Activated T-helper 17 cell treated with anti-CD3 and anti-CD28 coated beads, Interleukin-2, amount 50 U/mL, for 72 hours (primary cell): ENCODE measurements around the gene GALNTL6. TPM values are rescaled to one million over a fixed set of nuclear protein-coding genes. Genes with fewer than 3 reads are reported as not detected.
A peak's percentile ranks its signal among the peaks of the same experiment; 100 is the strongest.
"Not testable (repeated sequence)": the region's sequence is repeated elsewhere in the genome, so short reads cannot be mapped to it uniquely, and the experiment has no call there.

Experiments used
- ATAC-seq: fragments of 150-1000 bp; cut with Tn5 transposase; replicated peaks from 2 replicates; pipeline ENCODE4 v1.10.0; 2021; ENCODE audit warnings: mild to moderate bottlenecking, moderate library complexity
- H3K27ac Mint-ChIP-seq: one replicate; pipeline ENCODE4 v1.8.0; 2022; ENCODE audit warnings: mixed read lengths
- H3K27me3 Mint-ChIP-seq: one replicate; pipeline ENCODE4 v1.8.0; 2022; ENCODE audit warnings: mixed read lengths
- H3K36me3 Mint-ChIP-seq: one replicate; pipeline ENCODE4 v1.8.0; 2022; ENCODE audit warnings: low read depth, mild to moderate bottlenecking, mixed read lengths
- H3K4me1 Mint-ChIP-seq: one replicate; pipeline ENCODE4 v1.8.0; 2022; ENCODE audit warnings: mixed read lengths
- H3K4me3 Mint-ChIP-seq: one replicate; pipeline ENCODE4 v1.8.0; 2022; ENCODE audit warnings: mild to moderate bottlenecking, mixed read lengths
- H3K9me3 Mint-ChIP-seq: one replicate; pipeline ENCODE4 v1.8.0; 2022; ENCODE audit warnings: mixed read lengths
- total RNA-seq, 2 donors: library from RNA; stranded (reverse); gene quantifications; one replicate each; pipeline ENCODE4 v1.2.3, GENCODE V29; 2022

Gene GALNTL6
- total RNA-seq, 2 donors from 2014 or later, result not detected

GRCh38 chr4:173001571-173001970 lies 1188.4 kb downstream of the GALNTL6 start:
- ATAC-seq, result no peak
- Mint-ChIP-seq H3K27me3 (peaks cover 14% of the 10 kb centered on the region), H3K4me1 (no peaks in the 10 kb centered on the region), H3K36me3 (no peaks in the 10 kb centered on the region), H3K27ac (no peak overlapping the region), H3K9me3 (no peaks in the 10 kb centered on the region), H3K4me3 (no peak overlapping the region)

- Mint-ChIP-seq H3K36me3 (no peaks in the 10 kb centered on the region), H3K9me3 (no peaks in the 10 kb centered on the region), H3K4me1 (no peaks in the 10 kb centered on the region), H3K27ac (no peak overlapping the region), H3K27me3 (peaks cover 11% of the 10 kb centered on the region), H3K4me3 (no peak overlapping the region)
- ATAC-seq, result no peak
Observed at GRCh38 chr4:173002830-173003561, 1189.8 kb downstream of the GALNTL6 start.

DNA sequence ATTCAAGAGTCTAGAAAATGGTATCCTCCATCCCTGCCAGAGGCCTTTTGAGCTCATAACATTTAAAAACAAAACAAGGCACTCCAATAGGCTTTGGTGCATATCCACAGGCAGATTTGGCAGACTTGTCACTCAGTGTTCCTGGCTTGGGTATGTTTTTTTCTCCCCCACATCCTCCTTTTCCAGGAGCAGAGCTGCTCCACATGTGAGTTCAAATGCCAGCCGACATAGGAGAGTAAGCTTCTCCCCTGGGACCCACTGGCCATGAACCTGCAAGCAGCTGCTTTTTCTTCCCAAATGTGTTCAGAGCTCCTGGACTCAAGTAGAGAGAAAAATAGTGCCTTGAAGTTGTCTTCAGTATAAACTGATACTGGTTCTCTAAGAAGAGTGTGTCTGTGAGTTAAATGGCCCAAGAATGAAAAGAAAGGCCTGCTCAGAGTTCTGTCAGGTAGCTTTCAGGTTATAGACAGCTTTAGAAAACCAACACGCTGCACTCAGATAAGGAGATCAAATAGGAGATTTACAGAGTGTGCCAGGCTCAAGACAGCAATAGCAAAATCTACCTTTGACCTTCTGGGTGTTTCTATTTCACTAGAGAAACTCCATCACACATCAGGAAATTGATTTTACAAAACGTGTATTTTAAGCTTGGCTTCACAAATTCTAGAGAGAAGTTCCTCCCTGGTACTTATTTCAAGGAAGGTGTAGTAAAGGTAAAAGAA lies 1192.9 kb downstream of the GALNTL6 start:
- no peak overlapping the region for H3K4me3 Mint-ChIP-seq
- peaks cover 3% of the 10 kb centered on the region for H3K27me3 Mint-ChIP-seq
- H3K27ac Mint-ChIP-seq, result no peak overlapping the region
- H3K36me3 Mint-ChIP-seq, result no peaks in the 10 kb centered on the region
- no peaks in the 10 kb centered on the region for H3K9me3 Mint-ChIP-seq
- no peak for ATAC-seq
- H3K4me1 Mint-ChIP-seq, result no peaks in the 10 kb centered on the region

DNA sequence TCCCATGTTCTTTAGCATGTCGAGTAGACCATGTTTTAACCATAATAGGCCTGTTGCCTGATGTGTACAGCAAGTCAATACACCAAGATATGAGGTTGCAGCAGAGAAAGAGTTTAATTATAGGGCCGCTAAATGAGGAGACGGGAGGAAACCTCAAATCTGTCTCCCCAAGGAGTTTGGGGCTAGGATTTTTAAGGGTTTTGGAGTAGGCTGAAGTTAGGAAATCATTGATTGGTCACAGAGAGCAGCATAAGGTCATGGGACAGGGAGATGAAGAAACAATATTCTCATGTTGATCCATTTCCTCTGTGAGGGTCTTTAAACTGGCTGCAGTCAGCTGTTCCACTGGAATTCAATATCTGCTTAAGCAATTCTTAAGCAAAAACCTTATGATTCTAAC lies 1195.2 kb downstream of the GALNTL6 start:
- Mint-ChIP-seq H3K27ac (no peak overlapping the region), H3K36me3 (no peaks in the 10 kb centered on the region), H3K4me1 (no peaks in the 10 kb centered on the region)

GRCh38 chr4:173009129-173009823 lies 1196.1 kb downstream of the GALNTL6 start:
- no peaks in the 10 kb centered on the region for H3K9me3 Mint-ChIP-seq
- no peak for ATAC-seq
- H3K4me3 Mint-ChIP-seq, result no peak overlapping the region
- no peaks in the 10 kb centered on the region for H3K36me3 Mint-ChIP-seq
- no peaks in the 10 kb centered on the region for H3K4me1 Mint-ChIP-seq
- no peak overlapping the region for H3K27ac Mint-ChIP-seq
- H3K27me3 Mint-ChIP-seq, result peaks cover 3% of the 10 kb centered on the region

More for the DNA sequence above, 1195.2 kb downstream of the GALNTL6 start:
- H3K9me3 Mint-ChIP-seq, result no peaks in the 10 kb centered on the region
- ATAC-seq, result no peak
- peaks cover 3% of the 10 kb centered on the region for H3K27me3 Mint-ChIP-seq
- no peak overlapping the region for H3K4me3 Mint-ChIP-seq

DNA sequence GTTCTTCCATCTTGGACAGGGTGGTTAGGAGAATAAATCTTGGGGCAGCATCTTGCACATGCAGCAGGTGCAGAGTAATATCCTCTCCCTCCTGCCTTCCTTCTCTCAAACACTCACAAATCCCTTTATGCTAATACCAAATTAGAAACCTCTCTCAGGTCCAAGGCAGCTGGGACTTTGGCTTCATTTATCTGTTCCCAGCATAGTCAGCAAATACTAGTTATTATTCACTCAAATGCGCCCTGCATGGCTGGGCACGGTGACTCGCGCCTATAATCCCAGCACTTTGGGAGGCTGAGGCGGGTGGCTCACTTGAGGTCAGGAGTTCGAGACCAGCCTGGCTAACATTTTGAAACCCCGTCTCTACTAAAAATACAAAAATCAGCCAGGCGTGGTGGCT lies 1199.4 kb downstream of the GALNTL6 start:
- no peaks in the 10 kb centered on the region for H3K4me1 Mint-ChIP-seq
- no peak for ATAC-seq
- H3K36me3 Mint-ChIP-seq, result no peaks in the 10 kb centered on the region
- H3K4me3 Mint-ChIP-seq, result no peak overlapping the region
- H3K27me3 Mint-ChIP-seq, result peaks cover 3% of the 10 kb centered on the region
- no peak overlapping the region for H3K27ac Mint-ChIP-seq
- H3K9me3 Mint-ChIP-seq, result no peaks in the 10 kb centered on the region

DNA sequence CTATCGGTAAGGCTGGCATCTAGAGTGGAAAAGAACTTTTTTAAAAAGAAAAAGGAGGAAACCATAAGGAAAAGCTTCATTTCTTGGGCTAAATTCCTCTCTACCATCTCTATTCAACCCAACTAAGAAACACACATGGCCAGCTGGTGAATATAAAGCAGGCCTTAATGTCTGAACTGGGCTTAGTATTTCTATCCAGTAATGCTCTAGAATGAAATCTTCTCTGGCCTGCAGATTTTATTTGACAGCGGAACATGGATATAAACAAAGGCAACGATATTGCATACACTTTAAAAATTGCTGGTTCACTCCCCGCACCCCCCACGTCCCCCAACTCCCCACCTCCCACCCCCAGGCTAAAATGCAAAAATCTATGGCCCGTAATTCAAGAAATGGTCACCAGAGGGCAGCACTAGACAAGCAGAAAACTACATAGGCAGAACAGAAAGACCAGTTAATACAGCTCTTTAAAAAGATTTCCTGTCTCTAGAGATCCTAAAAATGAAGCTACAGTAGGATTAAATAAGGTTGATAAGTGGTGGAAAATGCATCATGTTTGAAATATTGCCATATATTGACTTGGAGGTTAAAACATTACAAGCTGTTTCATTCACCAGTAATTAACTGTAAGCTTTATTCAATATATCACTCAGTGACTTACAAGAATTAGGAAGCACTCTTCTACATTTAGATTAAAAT lies 1200.2 kb downstream of the GALNTL6 start:
- no peaks in the 10 kb centered on the region for H3K9me3 Mint-ChIP-seq
- H3K36me3 Mint-ChIP-seq, result no peaks in the 10 kb centered on the region
- no peaks in the 10 kb centered on the region for H3K4me1 Mint-ChIP-seq
- H3K27ac Mint-ChIP-seq, result no peak overlapping the region
- no peak overlapping the region for H3K4me3 Mint-ChIP-seq
- no peak for ATAC-seq
- peaks cover 2% of the 10 kb centered on the region for H3K27me3 Mint-ChIP-seq

- no peaks in the 10 kb centered on the region for H3K4me1 Mint-ChIP-seq
- no peak overlapping the region for H3K4me3 Mint-ChIP-seq
- peak; percentile 53 for ATAC-seq
- no peaks in the 10 kb centered on the region for H3K36me3 Mint-ChIP-seq
- no peaks in the 10 kb centered on the region for H3K9me3 Mint-ChIP-seq
- H3K27ac Mint-ChIP-seq, result no peak overlapping the region
- peaks cover 5% of the 10 kb centered on the region for H3K27me3 Mint-ChIP-seq
Observed at GRCh38 chr4:173014113-173014558, 1200.9 kb downstream of the GALNTL6 start.

DNA sequence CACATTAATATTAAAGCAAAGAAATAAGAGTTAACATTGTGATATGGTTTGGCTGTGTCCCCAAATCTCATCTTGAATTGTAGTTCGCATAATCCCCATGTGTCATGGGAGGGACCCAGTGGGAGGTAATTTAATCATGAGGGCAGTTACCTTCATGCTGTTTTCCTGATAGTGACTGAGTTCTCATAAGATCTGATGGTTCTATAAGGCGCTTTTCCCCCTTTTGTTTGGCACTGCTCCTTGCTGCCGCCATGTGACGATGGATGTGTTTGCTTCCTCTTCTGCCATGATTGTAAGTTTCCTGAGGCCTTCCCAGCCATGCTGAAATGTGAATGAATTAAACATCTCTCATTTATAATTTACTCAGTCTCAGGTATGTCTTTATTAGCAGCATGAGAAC lies 1201.6 kb downstream of the GALNTL6 start:
- H3K9me3 Mint-ChIP-seq, result no peaks in the 10 kb centered on the region
- no peak overlapping the region for H3K27ac Mint-ChIP-seq
- peaks cover 5% of the 10 kb centered on the region for H3K27me3 Mint-ChIP-seq
- no peak for ATAC-seq
- H3K36me3 Mint-ChIP-seq, result no peaks in the 10 kb centered on the region
- no peaks in the 10 kb centered on the region for H3K4me1 Mint-ChIP-seq
- no peak overlapping the region for H3K4me3 Mint-ChIP-seq

- no peak for ATAC-seq
- no peaks in the 10 kb centered on the region for H3K9me3 Mint-ChIP-seq
- H3K36me3 Mint-ChIP-seq, result no peaks in the 10 kb centered on the region
- H3K27ac Mint-ChIP-seq, result no peak overlapping the region
- H3K27me3 Mint-ChIP-seq, result peaks cover 5% of the 10 kb centered on the region
- no peaks in the 10 kb centered on the region for H3K4me1 Mint-ChIP-seq
- H3K4me3 Mint-ChIP-seq, result no peak overlapping the region
Observed at GRCh38 chr4:173017802-173018201, 1204.6 kb downstream of the GALNTL6 start.

DNA sequence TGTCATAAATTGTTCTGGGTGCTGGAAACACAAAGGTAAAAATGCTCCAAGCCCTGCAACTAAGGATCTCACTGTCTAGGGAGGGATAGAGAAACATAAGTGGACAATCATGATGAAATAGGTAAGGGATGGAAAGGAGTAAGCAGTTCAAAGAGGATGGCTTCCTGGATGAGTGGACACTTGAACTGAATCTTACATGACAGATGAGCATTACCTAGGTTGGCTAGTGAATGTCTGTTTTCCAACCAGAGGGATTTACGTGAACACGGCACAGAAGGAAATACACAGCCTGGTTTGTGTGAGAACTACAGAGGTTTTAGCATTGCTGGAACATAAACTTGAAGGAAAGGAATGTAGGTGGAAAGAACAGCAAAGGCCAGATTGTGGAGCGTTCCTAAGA lies 1205.2 kb downstream of the GALNTL6 start:
- Mint-ChIP-seq H3K36me3 (no peaks in the 10 kb centered on the region), H3K27me3 (peaks cover 5% of the 10 kb centered on the region), H3K27ac (no peak overlapping the region), H3K4me3 (no peak overlapping the region), H3K9me3 (no peaks in the 10 kb centered on the region), H3K4me1 (no peaks in the 10 kb centered on the region)
- ATAC-seq, result no peak

DNA sequence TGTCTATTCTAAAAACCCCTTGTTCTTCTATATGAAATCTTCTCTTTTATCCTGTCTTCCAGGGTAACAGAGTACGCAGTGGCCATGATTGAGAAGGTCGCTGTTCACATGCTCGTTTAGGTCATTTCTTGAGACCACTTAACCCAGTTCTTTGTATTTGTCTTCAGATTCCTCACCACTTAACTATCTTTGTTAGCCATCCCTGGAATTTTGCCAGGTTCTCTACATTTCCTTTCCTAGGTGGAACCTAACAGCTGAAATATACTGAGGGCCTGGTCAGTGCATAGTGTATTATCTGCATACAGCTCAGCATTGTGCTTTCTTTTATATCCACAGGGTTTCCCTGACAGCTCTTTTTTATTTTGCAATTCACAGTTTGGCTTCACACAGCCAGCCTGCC lies 1206.5 kb downstream of the GALNTL6 start:
- no peaks in the 10 kb centered on the region for H3K4me1 Mint-ChIP-seq
- no peaks in the 10 kb centered on the region for H3K9me3 Mint-ChIP-seq
- H3K27me3 Mint-ChIP-seq, result peaks cover 5% of the 10 kb centered on the region
- no peak overlapping the region for H3K27ac Mint-ChIP-seq
- ATAC-seq, result no peak
- H3K4me3 Mint-ChIP-seq, result no peak overlapping the region
- H3K36me3 Mint-ChIP-seq, result no peaks in the 10 kb centered on the region

DNA sequence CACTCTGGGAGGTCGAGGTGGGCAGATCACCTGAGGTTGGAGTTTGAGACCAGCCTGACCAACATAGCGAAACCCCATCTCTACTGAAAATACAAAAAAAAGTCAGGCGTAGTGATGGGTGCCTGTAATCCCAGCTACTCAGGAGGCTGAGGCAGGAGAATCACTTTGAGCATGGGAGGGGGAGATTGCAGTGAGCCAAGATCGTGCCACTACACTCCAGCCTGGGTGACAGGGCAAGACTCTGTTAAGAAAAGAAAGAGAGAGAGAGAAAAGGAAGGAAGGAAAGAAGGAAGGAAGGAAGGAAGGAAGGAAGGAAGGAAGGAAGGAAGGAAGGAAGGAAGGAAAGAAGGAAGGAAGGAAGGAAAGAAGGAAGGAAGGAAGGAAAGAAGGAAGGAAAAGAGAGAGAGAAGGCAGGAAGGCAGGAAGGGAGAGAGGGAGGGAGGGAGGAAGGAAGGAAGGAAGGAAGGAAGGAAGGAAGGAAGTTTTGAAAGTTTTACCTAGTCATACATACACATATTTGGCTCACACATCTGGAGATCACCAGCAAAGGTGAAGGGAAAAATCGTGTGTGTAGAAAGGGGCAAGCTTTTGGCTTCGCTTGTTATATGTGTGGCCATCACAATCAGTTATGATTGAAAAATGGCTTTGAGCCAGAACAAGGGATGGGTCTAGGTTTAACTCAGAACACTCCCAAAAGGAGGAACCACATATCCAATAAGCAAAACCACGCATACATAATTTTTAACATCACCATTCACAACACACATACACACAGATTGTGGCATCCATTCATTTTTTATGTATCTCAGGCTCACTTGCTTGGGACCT lies 1208.8 kb downstream of the GALNTL6 start:
- H3K4me3 Mint-ChIP-seq, H3K36me3 Mint-ChIP-seq, H3K4me1 Mint-ChIP-seq, H3K27ac Mint-ChIP-seq, ATAC-seq, H3K9me3 Mint-ChIP-seq, H3K27me3 Mint-ChIP-seq: not testable (repeated sequence)

GRCh38 chr4:173024203-173024602 lies 1211.0 kb downstream of the GALNTL6 start:
- Mint-ChIP-seq H3K36me3 (no peaks in the 10 kb centered on the region), H3K4me3 (no peak overlapping the region), H3K27ac (no peak overlapping the region), H3K9me3 (no peaks in the 10 kb centered on the region), H3K4me1 (no peaks in the 10 kb centered on the region), H3K27me3 (no peaks in the 10 kb centered on the region)
- no peak for ATAC-seq
